Right lobe of liver (tissue), 6 donors: ENCODE results near the gene EXD3. TPM values are rescaled to one million over a fixed set of nuclear protein-coding genes. Genes with fewer than 3 reads are reported as not detected.

Experiments used
- ATAC-seq, 4 donors: fragments of 200-7000 bp; cut with Tn5 transposase; one replicate each; pipeline ENCODE4 v1.9.1; 2020; ENCODE audit warnings: mild to moderate bottlenecking in 4 of 4, moderate library complexity in 4 of 4
- DNase-seq, 3 donors: peaks; one replicate each; pipeline ENCODE4 v3.0.0-alpha.2; 2020
- H3K27ac ChIP-seq, 3 donors: fragments of 200-600 bp; one replicate each; pipeline ENCODE4 v1.8.0; 2022
- H3K27me3 ChIP-seq, 2 donors: fragments of 200-600 bp; one replicate each; pipeline ENCODE4 v1.8.0; 2022
- H3K36me3 ChIP-seq, 4 donors: fragments of 200-600 bp; sonication (generic) in 1 of 4; one replicate each; pipeline versions ENCODE4 v1.5.1 to v1.8.0; 2017 to 2022; ENCODE audit warnings: control low read depth in 1 of 4
- H3K4me1 ChIP-seq, 4 donors: fragments of 200-600 bp; sonication (generic) in 1 of 4; one replicate each; pipeline versions ENCODE4 v1.5.1 to v1.8.0; 2017 to 2022; ENCODE audit warnings: control low read depth in 1 of 4
- H3K4me3 ChIP-seq, 3 donors: fragments of 200-600 bp; one replicate each; pipeline ENCODE4 v1.8.0; 2022
- H3K9me3 ChIP-seq, 4 donors: fragments of 200-600 bp; sonication (generic) in 1 of 4; one replicate each; pipeline versions ENCODE4 v1.5.1 to v1.8.0; 2017 to 2022; ENCODE audit warnings: control low read depth in 1 of 4
- POLR2A ChIP-seq: fragments of 450-650 bp; IDR thresholded peaks from one replicate; pipeline ENCODE4 v1.6.1; 2017; ENCODE audit warnings: antibody characterized with exemption, mild to moderate bottlenecking
- WGBS: methylation state at CpG from one replicate; pipeline ENCODE4 v1.1.6; 2018; ENCODE audit warnings: low coverage, low lambda C conversion rate; ENCODE audit not compliant: insufficient coverage; ENCODE audit errors: missing lambda C conversion rate; 5-methylcytosine and 5-hydroxymethylcytosine counted together
- intact Hi-C, 2 donors: fragments of 100-400 bp; cut with DNase I; formaldehyde crosslinking; loops; one replicate each; pipeline versions ENCODE4 v1.11.2 to v1.14.1; 2022
- total RNA-seq, 6 experiments: library from RNA; depleted of rRNA in 2 of 6; stranded (reverse); fragments of >200 nt in 2 of 6; fragmentation: NEBNext Ultra II Directional in 3 of 6; extraction: Animal tissue kit (Norgen Biotek cat#: 25700) in 3 of 6; gene quantifications; one replicate each; pipeline versions ENCODE4 v1.1.0 to v1.2.4, GENCODE V29; 2016 to 2023
- TF ChIP-seq, protein P1 (sequence below), 4 donors: fragments of 200-600 bp in 3 of 4; fragments of 450-650 bp in 1 of 4; IDR thresholded peaks; one replicate each; pipeline versions ENCODE4 v1.5.1 to v1.8.0; 2016 to 2022; ENCODE audit warnings: antibody characterized with exemption in 4 of 4, mild to moderate bottlenecking in 2 of 4
- donor health status: DM: no; HTN: yes; CAD: no.
- donor health status: DM: no; HTN: no; CAD: no.
- donor health status: DM: no; HTN: no; CAD: no.
- donor health status: DM: no; HTN: yes; CAD: no.
- donor health status: DM: no; HTN: yes; CAD: no.

The EXD3 gene
- total RNA-seq, 6 experiments from 2014 or later, result 3.3 to 14.4 (median 10.6) TPM

DNA sequence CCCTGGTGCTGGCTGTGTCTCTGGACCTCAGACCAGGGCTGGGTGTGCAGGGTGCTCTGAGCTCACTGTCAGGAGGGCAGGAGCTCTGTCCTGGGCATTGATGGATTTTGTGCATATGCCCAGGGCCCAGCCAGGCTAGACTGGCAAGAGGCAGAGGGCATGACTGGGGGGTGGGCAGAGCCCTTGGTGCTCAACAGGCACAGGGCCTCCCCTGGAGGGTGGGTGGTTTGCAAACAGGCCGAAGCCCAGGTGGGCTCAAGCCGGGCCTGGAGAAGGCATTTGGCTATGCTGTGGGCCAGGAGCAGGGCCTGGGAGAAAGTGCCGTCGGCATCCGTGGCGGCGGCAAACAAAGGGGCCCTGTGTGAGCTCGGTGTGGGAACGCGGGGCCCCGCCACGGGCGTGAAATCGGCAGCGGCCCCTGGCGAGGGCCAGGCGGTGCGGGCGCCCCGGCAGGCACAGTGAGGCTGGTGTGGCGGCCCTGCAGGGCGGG lies 119.0 kb downstream of the EXD3 start:
- intact Hi-C loops, result loop anchor here in 1 of 2 donors (10.0 kb wide), 1 partner anchor 101 kb away; no protein-coding TSS in a partner anchor
- H3K9me3 ChIP-seq, result no peaks in the 10 kb centered on the region
- H3K27ac ChIP-seq, result peak overlapping the region in 1 of 3 donors; percentile 80
- no peak overlapping the region for H3K4me3 ChIP-seq
- no peaks in the 10 kb centered on the region for H3K36me3 ChIP-seq
- no peak for TF ChIP-seq POLR2A
- TF ChIP-seq, protein P1, sequence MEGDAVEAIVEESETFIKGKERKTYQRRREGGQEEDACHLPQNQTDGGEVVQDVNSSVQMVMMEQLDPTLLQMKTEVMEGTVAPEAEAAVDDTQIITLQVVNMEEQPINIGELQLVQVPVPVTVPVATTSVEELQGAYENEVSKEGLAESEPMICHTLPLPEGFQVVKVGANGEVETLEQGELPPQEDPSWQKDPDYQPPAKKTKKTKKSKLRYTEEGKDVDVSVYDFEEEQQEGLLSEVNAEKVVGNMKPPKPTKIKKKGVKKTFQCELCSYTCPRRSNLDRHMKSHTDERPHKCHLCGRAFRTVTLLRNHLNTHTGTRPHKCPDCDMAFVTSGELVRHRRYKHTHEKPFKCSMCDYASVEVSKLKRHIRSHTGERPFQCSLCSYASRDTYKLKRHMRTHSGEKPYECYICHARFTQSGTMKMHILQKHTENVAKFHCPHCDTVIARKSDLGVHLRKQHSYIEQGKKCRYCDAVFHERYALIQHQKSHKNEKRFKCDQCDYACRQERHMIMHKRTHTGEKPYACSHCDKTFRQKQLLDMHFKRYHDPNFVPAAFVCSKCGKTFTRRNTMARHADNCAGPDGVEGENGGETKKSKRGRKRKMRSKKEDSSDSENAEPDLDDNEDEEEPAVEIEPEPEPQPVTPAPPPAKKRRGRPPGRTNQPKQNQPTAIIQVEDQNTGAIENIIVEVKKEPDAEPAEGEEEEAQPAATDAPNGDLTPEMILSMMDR (IDR thresholded peaks at IDR 0.05), result no peak
- DNase-seq (peak in 1 of 3 donors; percentile 55), ATAC-seq (no peak)
- peaks cover 0 to 19% of the 10 kb centered on the region in 2 donors for H3K27me3 ChIP-seq
- 93% methylated on average over 2 of the region's 22 CpGs for WGBS
- peaks cover 0 to 20% (median under 1%) of the 10 kb centered on the region in 4 donors for H3K4me1 ChIP-seq

DNA sequence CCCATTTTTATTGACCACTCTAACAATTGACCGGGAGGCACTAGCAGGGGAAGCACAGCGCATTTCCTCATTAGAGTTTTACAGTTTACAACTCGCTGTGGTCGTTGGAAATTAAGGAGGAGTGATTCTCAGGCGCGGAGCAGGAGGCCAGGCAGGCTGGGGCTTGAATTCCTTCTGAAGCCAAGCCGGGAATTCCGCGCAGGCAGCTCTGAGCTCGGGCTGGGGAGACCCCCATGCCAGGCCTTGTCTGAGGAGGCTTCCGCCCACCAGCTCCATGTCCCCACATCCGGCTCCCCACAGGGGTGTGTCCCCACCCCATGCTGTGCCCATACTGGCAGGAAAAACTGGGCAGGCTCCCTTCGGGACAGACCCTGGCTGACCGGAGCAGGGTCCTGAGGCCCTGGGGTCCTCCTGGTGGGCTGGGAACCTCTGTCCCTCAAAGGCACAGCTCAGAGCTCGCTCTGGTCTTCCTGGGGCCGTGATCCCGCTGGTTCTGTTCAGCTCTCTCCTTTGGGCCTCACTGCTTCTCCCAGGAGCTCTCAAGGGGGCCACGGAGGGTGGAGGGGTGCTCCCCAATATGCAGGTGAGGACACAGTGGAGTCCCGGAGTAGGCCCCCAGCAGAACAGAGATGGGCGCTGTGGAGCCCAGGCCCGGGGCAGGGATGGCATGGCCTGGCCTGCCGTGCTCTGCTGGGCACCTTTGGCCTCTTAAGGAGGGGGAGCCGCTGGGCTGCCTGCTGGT lies 119.6 kb downstream of the EXD3 start:
- Histone ChIP-seq H3K36me3 (no peaks in the 10 kb centered on the region), H3K4me3 (no peak overlapping the region), H3K27ac (peak overlapping the region in 2 of 3 donors; percentile 27 to 78), H3K9me3 (no peaks in the 10 kb centered on the region), H3K4me1 (peaks cover 0 to 20% (median under 1%) of the 10 kb centered on the region in 4 donors), H3K27me3 (peaks cover 0 to 20% of the 10 kb centered on the region in 2 donors)
- ATAC-seq (no peak), DNase-seq (peak in 2 of 3 donors; percentile 33 to 54)
- 37% methylated on average over 4 of the region's 23 CpGs for WGBS
- no peak for TF ChIP-seq POLR2A
- TF ChIP-seq, protein P1 (IDR thresholded peaks at IDR 0.05), result no peak
- intact Hi-C loops, result loop anchor here in 1 of 2 donors (10.0 kb wide), 1 partner anchor 101 kb away; no protein-coding TSS in a partner anchor

DNA sequence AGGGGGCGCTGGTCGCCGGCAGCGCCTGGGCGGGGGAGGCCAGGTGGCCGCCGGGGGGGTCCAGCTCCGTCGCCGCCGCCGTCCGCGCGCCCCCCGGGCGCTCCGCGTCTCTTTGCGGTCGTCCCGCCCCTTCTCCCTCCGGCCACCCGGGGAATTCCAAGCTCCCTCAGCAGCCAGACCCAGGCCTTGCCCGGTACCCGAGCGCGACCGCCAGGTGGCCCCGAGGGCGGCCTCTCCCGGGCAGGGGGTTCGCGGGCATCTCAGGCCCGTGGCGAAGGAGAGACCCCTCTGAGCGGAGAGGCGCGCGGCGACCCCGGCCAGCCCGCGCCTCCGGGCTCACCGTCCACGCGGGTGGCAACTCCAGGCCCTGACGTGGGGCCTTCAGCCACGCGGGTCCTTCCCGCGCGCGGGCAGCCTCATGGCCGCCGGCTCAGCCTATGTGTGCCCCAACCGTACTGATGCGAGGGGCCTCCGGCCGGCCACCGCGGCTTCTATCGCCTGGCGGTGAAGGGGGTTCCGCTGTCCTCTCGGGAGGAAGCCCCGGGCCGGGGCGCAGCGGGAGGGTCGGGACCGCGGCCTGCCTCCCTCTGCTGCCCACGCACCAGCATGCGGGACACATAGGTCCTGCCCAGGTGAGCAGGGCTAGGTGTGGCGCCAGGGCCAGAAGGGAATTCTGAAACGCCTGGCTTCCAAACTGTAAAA lies 120.4 kb downstream of the EXD3 start:
- TF ChIP-seq, protein P1 (IDR thresholded peaks at IDR 0.05), result peak in 3 of 4 donors; percentile 23 to 45 (median 40)
- TF ChIP-seq POLR2A, result peak; percentile 2
- peaks cover 0 to 20% of the 10 kb centered on the region in 2 donors for H3K27me3 ChIP-seq
- H3K36me3 ChIP-seq, result no peaks in the 10 kb centered on the region
- H3K27ac ChIP-seq, result peak overlapping the region; percentile 26 to 78 (median 27)
- peak overlapping the region in 2 of 3 donors; percentile 39 to 40 for H3K4me3 ChIP-seq
- peaks cover 0 to 20% (median under 1%) of the 10 kb centered on the region in 4 donors for H3K4me1 ChIP-seq
- ATAC-seq, result peak in 3 of 4 donors; percentile 5 to 11 (median 7)
- intact Hi-C loops, result loop anchor here in 1 of 2 donors (10.0 kb wide), 1 partner anchor 102 kb away; no protein-coding TSS in a partner anchor
- 16% methylated on average over 11 of the region's 78 CpGs for WGBS
- H3K9me3 ChIP-seq, result no peaks in the 10 kb centered on the region
- peak in 2 of 3 donors; percentile 35 to 58 for DNase-seq

DNA sequence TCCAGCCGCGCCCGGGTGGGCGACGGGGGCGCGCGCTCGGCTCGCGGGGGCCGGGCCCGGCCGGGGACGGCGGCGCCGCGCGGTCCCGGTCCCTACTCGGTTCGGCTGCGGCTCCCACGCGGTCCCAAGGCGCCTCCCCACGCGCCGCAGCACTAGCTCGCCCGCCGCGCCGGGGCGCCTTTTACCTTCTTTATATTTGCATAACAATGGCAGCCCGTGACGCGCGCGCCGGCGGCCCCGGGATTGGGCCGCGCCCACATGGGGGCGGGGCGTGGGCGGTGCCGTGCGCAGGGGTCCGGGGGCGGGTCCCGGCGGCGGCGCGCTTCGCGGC lies 120.9 kb downstream of the EXD3 start, which contains the start of gene NRARP:
NRARP (minus strand) TSS at position 154 of the 331 bp plus-strand sequence. CDS start 343 bp downstream, outside the sequence.
- TF ChIP-seq, protein P1 (IDR thresholded peaks at IDR 0.05), result no peak
- TF ChIP-seq POLR2A, result peak; percentile 46
- no peaks in the 10 kb centered on the region for H3K36me3 ChIP-seq
- peak within 1 kb of the TSS; percentile 31 to 44 (median 39) for H3K4me3 ChIP-seq
- intact Hi-C loops, result loop anchor here in 1 of 2 donors (10.0 kb wide), 1 partner anchor 103 kb away; no protein-coding TSS in a partner anchor
- no CpG with 5 or more reads among the region's 60 CpGs for WGBS
- no peaks in the 10 kb centered on the region for H3K9me3 ChIP-seq
- H3K27me3 ChIP-seq, result peaks cover 0 to 20% of the 10 kb centered on the region in 2 donors
- peaks cover 0 to 20% (median under 1%) of the 10 kb centered on the region in 4 donors for H3K4me1 ChIP-seq
- ATAC-seq (peak; percentile 53 to 69 (median 55)), DNase-seq (peak; percentile 80 to 92 (median 86))
- peak within 1 kb of the TSS; percentile 26 to 78 (median 47) for H3K27ac ChIP-seq
